ENCODE results near the gene CR1. TPM values are rescaled to one million over a fixed set of nuclear protein-coding genes. Genes with fewer than 3 reads are reported as not detected.
"Not testable (repeated sequence)": the region's sequence is repeated elsewhere in the genome, so short reads cannot be mapped to it uniquely, and the experiment has no call there.

Gene CR1
- total RNA-seq, 2 experiments from 2014 or later: 10.9 to 12.2 TPM

GRCh38 chr1:207669528-207670009 lies 173.6 kb downstream of the CR1 start:
- Mint-ChIP-seq H3K27ac (no peak overlapping the region), H3K4me3 (no peak overlapping the region), H3K4me1 (no peaks in the 10 kb centered on the region), H3K27me3 (peaks cover 66% of the 10 kb centered on the region), H3K9me3 (peaks cover 5% of the 10 kb centered on the region), H3K36me3 (no peaks in the 10 kb centered on the region)
- POLR2A ChIA-PET: no interaction called here
- DNase-seq (no peak), ATAC-seq (ENCODE audit: low read depth) (no peak)

GRCh38 chr1:207670192-207670591 lies 174.2 kb downstream of the CR1 start:
- H3K27ac Mint-ChIP-seq: no peak overlapping the region
- H3K4me1 Mint-ChIP-seq: no peaks in the 10 kb centered on the region
- ATAC-seq (ENCODE audit: low read depth) (no peak), DNase-seq (no peak)
- POLR2A ChIA-PET: no interaction called here
- H3K27me3 Mint-ChIP-seq: peaks cover 64% of the 10 kb centered on the region
- peaks cover 5% of the 10 kb centered on the region for H3K9me3 Mint-ChIP-seq
- H3K4me3 Mint-ChIP-seq: no peak overlapping the region
- no peaks in the 10 kb centered on the region for H3K36me3 Mint-ChIP-seq

GRCh38 chr1:207670997-207671396 lies 175.0 kb downstream of the CR1 start:
- H3K27me3 Mint-ChIP-seq: peaks cover 64% of the 10 kb centered on the region
- no peak for ATAC-seq (ENCODE audit: low read depth)
- H3K9me3 Mint-ChIP-seq: peaks cover 4% of the 10 kb centered on the region
- POLR2A ChIA-PET: no interaction called here
- DNase-seq: no peak
- no peaks in the 10 kb centered on the region for H3K4me1 Mint-ChIP-seq
- no peak overlapping the region for H3K27ac Mint-ChIP-seq
- no peak overlapping the region for H3K4me3 Mint-ChIP-seq
- no peaks in the 10 kb centered on the region for H3K36me3 Mint-ChIP-seq

- H3K36me3 Mint-ChIP-seq: no peaks in the 10 kb centered on the region
- H3K27ac Mint-ChIP-seq: no peak overlapping the region
- DNase-seq (no peak), ATAC-seq (ENCODE audit: low read depth) (no peak)
- H3K27me3 Mint-ChIP-seq: peaks cover 58% of the 10 kb centered on the region
- no peaks in the 10 kb centered on the region for H3K4me1 Mint-ChIP-seq
- POLR2A ChIA-PET: no interaction called here
- H3K9me3 Mint-ChIP-seq: no peaks in the 10 kb centered on the region
- H3K4me3 Mint-ChIP-seq: no peak overlapping the region
Observed at GRCh38 chr1:207672522-207673130, 176.7 kb downstream of the CR1 start.

GRCh38 chr1:207673399-207673798 lies 177.4 kb downstream of the CR1 start:
- Mint-ChIP-seq H3K27ac (no peak overlapping the region), H3K36me3 (no peaks in the 10 kb centered on the region), H3K4me3 (no peak overlapping the region), H3K9me3 (no peaks in the 10 kb centered on the region), H3K27me3 (peaks cover 50% of the 10 kb centered on the region), H3K4me1 (no peaks in the 10 kb centered on the region)
- ATAC-seq (ENCODE audit: low read depth) (no peak), DNase-seq (no peak)
- POLR2A ChIA-PET: no interaction called here

GRCh38 chr1:207676153-207676552 lies 180.2 kb downstream of the CR1 start:
- H3K36me3 Mint-ChIP-seq: no peaks in the 10 kb centered on the region
- H3K4me3 Mint-ChIP-seq: no peak overlapping the region
- H3K27ac Mint-ChIP-seq: no peak overlapping the region
- no peaks in the 10 kb centered on the region for H3K4me1 Mint-ChIP-seq
- POLR2A ChIA-PET: no interaction called here
- H3K27me3 Mint-ChIP-seq: peaks cover 29% of the 10 kb centered on the region
- ATAC-seq (ENCODE audit: low read depth): no peak
- no peaks in the 10 kb centered on the region for H3K9me3 Mint-ChIP-seq
- no peak for DNase-seq

GRCh38 chr1:207680590-207681388 lies 184.8 kb downstream of the CR1 start:
- not testable (repeated sequence) for H3K27ac Mint-ChIP-seq, H3K4me1 Mint-ChIP-seq

GRCh38 chr1:207682872-207683434 lies 187.0 kb downstream of the CR1 start:
- H3K27ac Mint-ChIP-seq; POLR2A ChIA-PET; ATAC-seq (ENCODE audit: low read depth); H3K36me3 Mint-ChIP-seq; DNase-seq; H3K9me3 Mint-ChIP-seq; H3K4me1 Mint-ChIP-seq; H3K4me3 Mint-ChIP-seq: not testable (repeated sequence)
- peaks cover 15% of the 10 kb centered on the region for H3K27me3 Mint-ChIP-seq

More at GRCh38 chr1:207680590-207681388, 184.8 kb downstream of the CR1 start:
- H3K9me3 Mint-ChIP-seq; ATAC-seq (ENCODE audit: low read depth); H3K4me3 Mint-ChIP-seq; H3K36me3 Mint-ChIP-seq; POLR2A ChIA-PET; DNase-seq: not testable (repeated sequence)
- peaks cover 11% of the 10 kb centered on the region for H3K27me3 Mint-ChIP-seq

- DNase-seq; H3K36me3 Mint-ChIP-seq; H3K4me3 Mint-ChIP-seq; POLR2A ChIA-PET; ATAC-seq (ENCODE audit: low read depth); H3K4me1 Mint-ChIP-seq; H3K27ac Mint-ChIP-seq; H3K9me3 Mint-ChIP-seq: not testable (repeated sequence)
- H3K27me3 Mint-ChIP-seq: peaks cover 44% of the 10 kb centered on the region
Observed at GRCh38 chr1:207690551-207690950, 194.6 kb downstream of the CR1 start.

GRCh38 chr1:207691010-207691409 lies 195.1 kb downstream of the CR1 start:
- Mint-ChIP-seq H3K4me3 (no peak overlapping the region), H3K9me3 (peaks cover 2% of the 10 kb centered on the region), H3K4me1 (no peaks in the 10 kb centered on the region), H3K27ac (no peak overlapping the region), H3K36me3 (peaks cover 1% of the 10 kb centered on the region), H3K27me3 (peaks cover 44% of the 10 kb centered on the region)
- no peak for ATAC-seq (ENCODE audit: low read depth)
- DNase-seq: no peak
- POLR2A ChIA-PET: no interaction called here

Other genes starting within 250 kb of the CR1 start
- gene CD55, start 174.5 kb upstream of the CR1 start, total RNA-seq: 10 to 100 TPM; 69.3 to 80.6 TPM
- 1 to 10 TPM; 2.9 to 3.5 TPM for gene CR2, start 41.8 kb upstream of the CR1 start, total RNA-seq
- 1 to 10 TPM in 1 of 2 experiments, not detected in 1; 1.1 TPM for gene CR1L, start 149.0 kb downstream of the CR1 start, total RNA-seq